ENCODE measurements around the gene RAVER2. TPM values are rescaled to one million over a fixed set of nuclear protein-coding genes. Genes with fewer than 3 reads are reported as not detected.

RAVER2 gene
- total and polyA plus RNA-seq, 2 donors (not counting 1 experiment from before 2014, with no cell fraction given), result 0.82 to 1.4 TPM

- Histone ChIP-seq H3K27me3 (replicated peaks in 1 of 4; ENCODE audit: control extremely low read depth in 1 of 4, control insufficient read depth in 3 of 4, insufficient read depth in 4 of 4, low read length in 3 of 4) (no peaks in the 10 kb centered on the region), H3K27ac (ENCODE audit: low read length in 2 of 2) (peak overlapping the region; percentile 74 to 79), H3K36me3 (replicated peaks in 1 of 2; ENCODE audit: control extremely low read depth in 1 of 2, control insufficient read depth in 1 of 2, extremely low read depth in 1 of 2, insufficient read depth in 2 of 2, low read length in 1 of 2) (peaks cover 3 to 52% of the 10 kb centered on the region in 2 experiments), H3K4me3 (ENCODE audit: control extremely low read depth in 1 of 5, extremely low read depth in 1 of 5, insufficient read depth in 1 of 5, low read depth in 2 of 5, low read length in 4 of 5) (no peak overlapping the region), H4K20me1 (ENCODE audit: control insufficient read depth, insufficient read depth, low read length, poor library complexity, severe bottlenecking) (peaks cover 5% of the 10 kb centered on the region), H2AFZ (ENCODE audit: insufficient read depth, low read depth, low read length, poor library complexity, severe bottlenecking) (no peak overlapping the region), H3K4me2 (replicated peaks; ENCODE audit: low read depth, low read length, poor library complexity, severe bottlenecking) (peak overlapping the region; percentile 60), H3K4me1 (ENCODE audit: control insufficient read depth in 2 of 2, insufficient read depth in 2 of 2, low read length in 2 of 2) (peaks cover 63 to 66% of the 10 kb centered on the region in 2 donors), H3K79me2 (ENCODE audit: control insufficient read depth, insufficient read depth, low read length) (peaks cover 45% of the 10 kb centered on the region), H3K9ac (ENCODE audit: low read length) (no peak overlapping the region), H3K9me3 (ENCODE audit: control extremely low read depth in 1 of 3, control insufficient read depth in 2 of 3, insufficient read depth in 1 of 3, low read length in 2 of 3) (no peaks in the 10 kb centered on the region)
- H3K27ac Mint-ChIP-seq, result peak overlapping the region; percentile 90
- peaks cover 73% of the 10 kb centered on the region for H3K4me1 Mint-ChIP-seq
- peak; percentile 31 for DNase-seq
- TF ChIP-seq EZH2 (IDR thresholded peaks at IDR 0.05; ENCODE audit: borderline replicate concordance, insufficient read depth, low read depth, low read length, poor library complexity, severe bottlenecking) (no peak), CTCF (IDR thresholded peaks at IDR 0.05) (no peak)
- ChIA-PET POLR2A (interaction anchor here (2.2 kb wide), 1 partner anchor 101 kb away, joined by 9 read pairs; the partner anchor contains the start of gene JAK1), CTCF (interaction anchor here (1.1 to 2.3 kb wide), 5 partner anchors 42 to 210 kb away, joined by 4 to 10 read pairs (median 9); partner anchors contain the start of gene JAK1)
- H3K9me3 Mint-ChIP-seq (ENCODE audit: insufficient read depth), result no peaks in the 10 kb centered on the region
- no peak for ATAC-seq (ENCODE audit: low read depth)
- intact Hi-C loops (cut with micrococcal nuclease), result loop anchor here (2.0 kb wide), 2 partner anchors 16 to 204 kb away; no protein-coding TSS in a partner anchor
- 78% methylated on average over 3 of the region's 6 CpGs for WGBS (ENCODE audit: insufficient coverage)
- peak overlapping the region; percentile 77 for H3K4me3 Mint-ChIP-seq
- H3K27me3 Mint-ChIP-seq, result no peaks in the 10 kb centered on the region
Measured at GRCh38 chr1:64865105-64865757, 120.4 kb downstream of the RAVER2 start.

GRCh38 chr1:64866689-64867088 is 121.8 kb downstream of the RAVER2 start:
- Mint-ChIP-seq H3K27ac (no peak overlapping the region), H3K9me3 (ENCODE audit: insufficient read depth) (no peaks in the 10 kb centered on the region), H3K4me3 (no peak overlapping the region), H3K4me1 (peaks cover 62% of the 10 kb centered on the region), H3K27me3 (no peaks in the 10 kb centered on the region)
- DNase-seq (no peak), ATAC-seq (ENCODE audit: low read depth) (no peak)
- Histone ChIP-seq H3K4me2 (replicated peaks; ENCODE audit: low read depth, low read length, poor library complexity, severe bottlenecking) (no peak overlapping the region), H3K4me3 (ENCODE audit: control extremely low read depth in 1 of 5, extremely low read depth in 1 of 5, insufficient read depth in 1 of 5, low read depth in 2 of 5, low read length in 4 of 5) (no peak overlapping the region), H3K36me3 (replicated peaks in 1 of 2; ENCODE audit: control extremely low read depth in 1 of 2, control insufficient read depth in 1 of 2, extremely low read depth in 1 of 2, insufficient read depth in 2 of 2, low read length in 1 of 2) (peaks cover 3 to 63% of the 10 kb centered on the region in 2 experiments), H4K20me1 (ENCODE audit: control insufficient read depth, insufficient read depth, low read length, poor library complexity, severe bottlenecking) (no peaks in the 10 kb centered on the region), H3K4me1 (ENCODE audit: control insufficient read depth in 2 of 2, insufficient read depth in 2 of 2, low read length in 2 of 2) (peaks cover 53 to 54% of the 10 kb centered on the region in 2 donors), H3K9me3 (ENCODE audit: control extremely low read depth in 1 of 3, control insufficient read depth in 2 of 3, insufficient read depth in 1 of 3, low read length in 2 of 3) (no peaks in the 10 kb centered on the region), H3K27me3 (replicated peaks in 1 of 4; ENCODE audit: control extremely low read depth in 1 of 4, control insufficient read depth in 3 of 4, insufficient read depth in 4 of 4, low read length in 3 of 4) (no peaks in the 10 kb centered on the region), H3K27ac (ENCODE audit: low read length in 2 of 2) (no peak overlapping the region), H3K79me2 (ENCODE audit: control insufficient read depth, insufficient read depth, low read length) (peaks cover 35% of the 10 kb centered on the region), H3K9ac (ENCODE audit: low read length) (no peak overlapping the region), H2AFZ (ENCODE audit: insufficient read depth, low read depth, low read length, poor library complexity, severe bottlenecking) (no peak overlapping the region)
- TF ChIP-seq EZH2 (IDR thresholded peaks at IDR 0.05; ENCODE audit: borderline replicate concordance, insufficient read depth, low read depth, low read length, poor library complexity, severe bottlenecking), result no peak
- TF ChIP-seq CTCF (IDR thresholded peaks at IDR 0.05), result no peak
- 98% methylated on average over 10 of the region's 10 CpGs for WGBS (ENCODE audit: insufficient coverage)
- intact Hi-C loops (cut with micrococcal nuclease), result no loop called here
- POLR2A ChIA-PET, result no interaction called here
- CTCF ChIA-PET, result no interaction called here
